Occipital lobe (tissue), 2 donors: ENCODE data around the gene MAGI2. TPM values are rescaled to one million over a fixed set of nuclear protein-coding genes. Genes with fewer than 3 reads are reported as not detected.

Experiments used
- DNase-seq: peaks from one replicate; lab custom pipeline; 2025; lab: John Stamatoyannopoulos, UW
- total RNA-seq: library from RNA; depleted of rRNA; stranded (reverse); fragments of >200 nt; gene quantifications from one replicate; pipeline ENCODE4 v1.2.3, GENCODE V29; 2014

MAGI2 gene
- total RNA-seq, 1 donor from 2014 or later = 244 TPM

DNA sequence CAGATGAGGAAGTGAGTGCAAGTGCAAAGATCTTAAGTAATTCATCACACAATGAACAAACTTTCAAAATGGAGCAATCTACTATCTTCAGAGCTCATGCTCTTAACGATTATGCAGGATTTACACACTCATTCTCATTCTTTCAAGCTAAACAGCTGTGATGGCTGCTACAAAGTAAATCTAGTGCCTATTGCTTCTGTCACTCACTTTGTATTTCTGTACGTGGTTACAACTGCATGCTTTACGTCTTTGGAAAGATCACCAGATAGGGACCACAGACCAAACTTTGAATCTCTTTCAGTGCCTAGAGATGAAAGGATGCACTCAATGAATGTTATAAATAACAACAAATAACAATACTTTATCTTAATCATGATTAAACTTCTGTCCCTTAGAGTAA is 194.6 kb downstream of the MAGI2 start:
- DNase-seq = no peak

DNA sequence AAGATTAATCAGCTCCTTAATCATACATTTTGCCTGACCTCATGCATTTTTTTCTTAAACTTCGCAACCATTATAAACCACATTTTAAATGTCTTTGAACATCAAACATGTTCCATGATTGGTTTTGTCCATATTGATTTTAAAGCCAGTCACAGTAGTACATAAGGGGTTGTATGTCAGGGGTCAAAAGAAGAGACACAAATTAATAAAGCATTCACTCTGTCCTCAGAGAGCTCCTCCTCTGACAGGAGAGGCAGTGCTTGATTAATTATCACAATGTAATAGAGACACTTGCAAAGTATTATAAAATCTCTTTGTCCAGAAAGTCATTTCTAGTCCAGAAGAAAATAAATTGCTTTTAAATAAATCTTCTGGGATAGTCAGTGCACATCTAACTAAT is 195.5 kb downstream of the MAGI2 start:
- no peak for DNase-seq

DNA sequence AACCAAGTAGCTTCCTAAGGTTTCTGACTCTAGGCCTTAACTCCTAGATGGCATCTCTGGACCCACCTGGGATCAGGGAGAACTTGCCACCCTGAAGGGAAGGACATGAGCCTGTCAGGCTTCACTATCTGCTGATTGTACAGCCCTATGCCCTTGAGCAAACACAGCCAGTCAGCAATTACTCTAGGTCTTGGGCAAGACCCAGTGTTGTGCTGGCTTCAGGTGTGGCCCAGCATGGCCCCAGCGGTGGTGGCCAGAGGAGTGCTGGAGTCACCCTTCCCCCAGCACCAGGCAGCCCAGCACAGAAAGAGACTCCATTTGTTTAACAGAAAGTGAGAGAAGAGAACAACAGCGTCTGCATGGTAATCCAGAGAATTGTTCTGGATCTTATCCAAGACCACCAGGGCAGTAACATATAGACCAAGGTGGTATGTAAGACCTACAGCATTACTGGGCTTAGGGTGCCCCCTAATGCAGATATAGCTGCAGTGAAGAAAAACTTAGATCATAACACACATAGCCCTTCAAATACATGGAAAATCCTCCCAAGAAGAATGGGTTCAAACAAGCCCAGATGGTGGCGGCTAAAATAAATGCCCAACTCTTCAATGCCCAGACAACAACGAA is 207.7 kb downstream of the MAGI2 start:
- no peak for DNase-seq

DNA sequence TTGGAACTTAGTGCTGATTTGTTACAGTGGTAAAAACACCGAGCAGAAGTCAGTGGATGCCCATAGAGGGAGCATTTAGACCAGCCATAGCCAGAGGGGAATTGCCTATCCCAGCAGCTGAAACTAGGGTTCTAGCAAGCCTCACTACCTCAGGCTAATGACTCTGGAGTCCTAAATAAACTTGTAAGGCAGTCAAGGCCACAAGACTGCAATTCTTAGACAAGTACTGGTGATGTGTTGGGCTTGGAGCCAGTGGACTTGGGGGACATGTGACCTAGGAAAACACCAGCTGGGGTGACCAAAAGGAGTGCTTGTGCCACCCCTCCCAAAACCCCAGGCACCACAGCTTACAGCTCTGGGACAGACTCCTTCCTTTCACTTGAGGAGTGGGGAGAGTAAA is 209.0 kb downstream of the MAGI2 start:
- no peak for DNase-seq

DNA sequence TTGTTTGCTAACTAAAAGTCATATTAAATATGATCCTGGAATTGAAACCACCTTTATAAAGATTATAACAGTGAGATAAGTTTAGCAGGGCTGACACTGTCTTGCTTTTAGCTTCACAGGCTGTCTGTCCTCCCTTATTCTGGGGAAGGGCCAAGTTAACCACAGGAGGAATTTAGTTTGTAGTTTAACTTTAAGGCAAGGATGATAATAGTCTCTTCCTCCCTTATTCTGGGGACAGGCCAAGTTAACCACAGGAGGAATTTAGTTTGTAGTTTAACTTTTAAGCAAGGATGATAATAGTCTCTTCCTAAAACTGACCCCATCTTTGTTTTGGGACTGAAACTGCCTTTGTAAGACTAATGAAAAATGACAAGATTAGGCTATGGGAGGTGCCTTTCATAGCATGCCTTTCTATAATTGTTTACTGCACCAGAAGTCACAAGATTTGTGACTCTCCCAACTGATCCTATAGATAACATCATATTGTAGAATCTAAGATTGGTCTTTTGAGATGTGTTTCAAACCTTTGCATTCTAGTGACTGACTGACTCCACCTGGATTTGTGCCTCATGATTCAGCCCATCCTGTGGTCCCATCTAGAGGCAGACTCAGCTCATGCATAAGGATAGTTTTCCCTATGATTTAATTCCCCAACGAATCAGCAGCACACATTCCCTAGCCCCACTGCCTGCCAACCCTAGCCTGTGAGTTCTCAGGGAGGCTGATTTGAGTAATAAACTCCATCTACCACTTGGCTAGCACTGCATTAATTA is 212.0 kb downstream of the MAGI2 start:
- no peak for DNase-seq

DNA sequence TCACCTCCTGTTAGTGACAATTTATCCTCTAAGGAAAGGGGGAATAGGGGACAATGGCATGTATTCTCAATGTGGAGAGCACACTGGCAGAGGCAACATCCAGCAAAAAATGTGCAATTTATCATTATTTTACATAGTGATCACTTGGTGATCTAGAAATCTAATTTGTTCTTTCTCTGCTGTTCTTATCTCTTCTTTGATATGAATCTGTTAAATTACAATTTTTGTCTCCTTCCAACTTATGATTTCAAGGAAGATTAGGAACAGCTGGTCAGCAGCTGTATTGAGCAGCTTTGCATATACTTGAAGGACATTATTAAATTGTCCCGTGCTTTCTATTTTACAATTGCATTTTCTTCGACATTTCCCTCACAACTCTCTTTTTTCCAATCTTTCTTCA is 213.1 kb downstream of the MAGI2 start:
- no peak for DNase-seq

DNA sequence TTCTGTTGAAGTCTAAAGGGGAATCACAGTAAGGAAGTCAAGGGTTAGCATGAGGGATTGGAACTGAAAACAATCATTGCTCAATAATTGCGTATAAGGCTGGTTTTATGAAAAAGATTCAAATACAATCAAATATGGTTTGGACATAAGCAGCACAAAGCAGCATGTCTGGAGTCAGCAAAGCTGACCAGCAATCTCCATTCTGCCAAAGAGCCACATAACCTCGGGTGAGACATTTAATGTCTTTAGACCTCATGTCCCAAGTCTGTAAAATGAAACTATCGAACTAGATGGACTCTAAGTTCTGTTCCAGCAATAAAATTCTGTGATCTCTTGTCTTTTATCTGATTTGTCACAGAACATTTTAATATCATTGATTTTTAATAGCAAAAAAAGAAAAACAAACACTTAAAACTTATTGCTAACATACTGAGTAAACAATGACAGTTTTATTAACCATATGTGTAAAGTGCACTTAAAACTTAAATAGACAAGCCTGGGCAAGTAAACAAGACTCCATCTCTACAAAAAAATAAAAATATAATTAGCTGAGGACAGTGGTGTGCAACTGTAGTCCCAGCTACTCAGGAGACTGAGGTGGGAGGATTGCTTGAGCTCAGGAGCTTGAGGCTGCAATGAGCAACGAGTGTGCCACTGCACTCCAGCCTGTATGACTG is 217.0 kb downstream of the MAGI2 start:
- no peak for DNase-seq

DNA sequence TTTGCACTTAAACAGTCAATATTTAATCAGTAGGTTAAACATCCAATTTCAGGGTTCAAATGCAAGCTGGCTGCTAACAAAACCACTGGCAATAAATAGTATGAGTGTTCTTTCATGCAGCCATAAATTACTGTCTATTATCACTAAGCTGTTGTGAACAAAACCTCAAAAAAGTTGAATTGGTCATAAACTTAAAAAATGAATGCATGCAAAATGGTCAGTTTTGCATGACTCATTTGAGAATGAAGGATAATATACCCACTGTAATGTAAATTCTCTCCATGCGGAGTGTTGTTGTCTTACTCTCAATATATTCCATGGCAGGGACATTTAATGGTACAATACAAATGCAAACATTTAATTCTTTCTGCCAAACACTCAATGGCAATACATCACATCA is 226.4 kb downstream of the MAGI2 start:
- no peak for DNase-seq

DNA sequence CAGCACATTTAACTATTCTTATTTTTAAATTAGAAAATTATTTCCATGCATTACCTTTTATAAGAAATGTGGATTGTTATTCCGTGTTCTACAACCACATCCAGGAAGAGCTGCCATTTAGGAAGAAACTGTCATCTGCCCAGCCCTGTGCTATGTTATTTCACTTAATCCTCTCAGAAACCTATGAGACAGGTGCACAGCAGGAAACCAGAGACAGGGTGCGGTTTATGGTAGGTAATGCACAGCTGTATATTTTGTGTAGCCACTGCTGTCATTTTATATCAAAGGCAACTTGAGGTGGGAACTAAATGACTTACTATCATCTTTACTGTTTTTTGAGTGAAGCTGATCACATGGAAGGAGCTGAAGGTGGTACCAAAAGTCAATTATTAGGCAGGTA is 232.3 kb downstream of the MAGI2 start:
- DNase-seq = no peak

DNA sequence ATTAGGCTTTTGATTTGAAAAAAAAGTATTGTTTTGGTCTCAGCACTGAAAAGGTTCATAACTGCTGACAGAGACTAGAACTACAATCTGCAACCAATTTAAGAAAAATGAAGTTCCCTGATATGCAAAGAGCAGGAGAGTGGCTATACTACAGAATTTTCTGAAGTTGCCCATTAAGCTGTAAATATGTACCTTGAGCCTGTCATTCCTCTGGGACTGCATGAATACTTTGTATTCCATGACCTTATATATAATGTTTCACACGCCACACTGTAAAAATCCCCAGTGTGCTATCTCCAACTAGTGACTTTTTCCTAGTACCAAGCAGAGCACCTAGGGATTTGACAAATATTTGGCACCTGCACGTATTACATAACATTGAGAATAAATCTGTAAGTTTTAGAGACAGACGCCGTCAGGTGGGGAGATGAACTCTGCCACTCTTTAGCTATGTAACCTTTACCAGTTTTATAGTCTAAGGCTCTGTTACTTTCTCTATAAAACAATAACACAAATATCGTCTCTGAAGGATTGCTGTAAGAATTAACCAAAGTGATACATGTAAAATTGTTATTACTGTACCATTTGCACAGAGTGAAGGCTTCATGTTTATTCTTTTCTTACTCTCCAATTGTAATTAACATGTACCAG is 235.4 kb downstream of the MAGI2 start:
- DNase-seq = no peak

DNA sequence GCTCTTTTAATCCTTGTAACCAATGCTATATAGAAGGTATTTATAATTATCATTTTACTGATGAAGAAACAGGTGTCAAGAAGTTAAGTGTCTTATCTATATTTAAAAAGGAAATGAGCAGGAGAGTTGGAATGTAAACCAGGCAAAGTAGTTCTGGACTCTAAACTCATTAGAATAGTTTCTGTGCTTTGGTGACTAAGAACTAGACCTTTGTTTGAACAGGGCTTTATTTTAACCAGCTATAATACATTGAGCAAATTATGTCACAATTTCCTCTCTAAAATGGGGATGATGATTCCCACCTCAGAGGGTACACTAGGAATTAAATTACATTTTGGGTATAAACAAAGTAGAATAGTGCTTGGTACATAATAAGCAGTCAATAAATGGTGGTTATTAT is 236.0 kb downstream of the MAGI2 start:
- DNase-seq = no peak

DNA sequence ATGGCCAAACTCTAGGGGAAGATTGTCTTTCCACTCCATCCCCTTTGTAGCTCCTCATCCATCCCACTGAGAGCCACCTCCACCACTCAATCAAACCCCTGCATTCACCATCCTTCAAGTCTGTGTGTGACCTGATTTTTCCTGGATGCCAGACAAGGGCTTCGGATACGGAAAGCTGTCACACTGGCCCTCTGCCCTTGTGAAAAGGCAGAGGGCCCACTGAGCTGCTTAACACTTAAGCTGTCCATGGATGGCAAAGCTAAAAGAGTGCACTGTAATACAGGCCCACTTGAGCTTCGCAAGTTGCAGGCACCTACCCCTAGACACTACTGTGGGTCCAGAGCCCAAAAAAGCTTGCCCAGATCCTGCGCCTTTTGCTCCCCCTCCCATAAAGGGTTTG is 237.2 kb downstream of the MAGI2 start:
- no peak for DNase-seq

DNA sequence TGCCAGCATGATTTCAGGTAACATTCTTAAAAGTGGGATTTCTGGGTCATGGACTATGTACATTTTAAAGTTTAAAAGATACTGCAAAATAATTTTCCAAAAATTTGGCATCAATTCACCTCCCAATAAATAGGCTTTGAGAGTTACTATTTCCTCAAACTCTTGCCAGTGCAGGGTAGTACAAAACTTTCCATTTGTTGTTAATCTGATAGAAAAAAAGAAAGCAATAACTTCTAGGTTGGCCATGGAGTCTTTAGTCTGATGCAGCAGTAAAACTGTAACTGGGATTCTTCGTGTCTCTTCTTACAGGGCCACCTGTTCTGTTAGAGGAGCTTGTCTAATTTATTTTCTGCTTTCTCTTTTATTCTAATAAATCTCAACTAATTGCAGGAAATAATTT is 241.1 kb downstream of the MAGI2 start:
- no peak for DNase-seq

DNA sequence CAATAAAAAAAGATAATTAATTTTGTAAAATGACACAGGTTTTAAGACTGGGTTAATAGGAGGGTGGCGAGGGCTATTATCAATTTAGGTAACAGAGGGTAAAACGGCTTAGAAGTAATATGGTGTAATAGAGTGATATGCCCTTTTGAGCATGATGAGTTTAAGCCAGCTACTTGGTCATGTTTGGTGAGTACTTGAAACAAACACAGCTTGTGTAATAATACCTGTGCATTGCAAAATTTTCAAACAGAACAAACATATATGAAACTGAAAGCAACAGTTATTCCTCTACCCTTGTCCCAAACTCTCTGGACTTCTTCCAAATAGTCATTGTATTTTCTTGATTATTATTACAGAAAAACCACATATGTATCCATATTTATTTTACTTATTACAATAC is 241.7 kb downstream of the MAGI2 start:
- DNase-seq = no peak

DNA sequence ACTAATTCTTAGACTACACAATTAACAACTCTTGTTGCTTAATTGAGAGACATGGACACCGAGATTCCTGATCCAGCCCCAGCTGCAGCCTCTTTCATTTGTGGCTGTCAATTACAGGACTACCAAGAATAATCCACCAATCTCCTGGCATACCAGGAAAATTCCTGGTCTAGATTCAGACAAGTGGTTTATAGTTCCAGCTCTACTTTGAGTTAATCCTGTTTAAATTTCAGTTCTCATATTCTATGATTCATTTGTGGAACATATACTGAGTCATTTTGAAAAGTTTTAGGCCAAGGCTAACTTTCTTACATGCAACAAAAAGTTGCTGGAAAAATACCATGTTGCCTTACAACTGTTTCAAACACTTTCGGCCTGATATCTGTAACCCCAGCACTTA is 253.5 kb downstream of the MAGI2 start:
- DNase-seq = no peak

DNA sequence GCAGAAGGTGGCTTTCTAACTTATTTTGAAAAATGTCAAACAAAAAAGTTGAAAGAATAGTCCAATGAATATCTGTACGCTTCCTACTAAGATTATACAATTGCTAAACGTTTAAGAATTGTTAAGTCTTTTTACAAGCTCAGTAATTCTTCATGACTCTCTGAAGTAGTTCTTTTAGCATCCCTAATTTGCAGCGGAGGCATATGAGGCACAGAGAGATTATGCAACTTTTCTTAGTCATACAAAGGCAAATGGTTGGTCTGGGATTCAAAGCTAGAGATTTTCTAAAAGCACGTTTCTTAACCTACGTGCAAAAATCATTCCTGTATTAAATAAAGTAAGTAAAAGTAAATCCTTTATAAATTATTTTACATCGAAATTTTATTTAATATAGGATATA is 254.2 kb downstream of the MAGI2 start:
- DNase-seq = no peak

DNA sequence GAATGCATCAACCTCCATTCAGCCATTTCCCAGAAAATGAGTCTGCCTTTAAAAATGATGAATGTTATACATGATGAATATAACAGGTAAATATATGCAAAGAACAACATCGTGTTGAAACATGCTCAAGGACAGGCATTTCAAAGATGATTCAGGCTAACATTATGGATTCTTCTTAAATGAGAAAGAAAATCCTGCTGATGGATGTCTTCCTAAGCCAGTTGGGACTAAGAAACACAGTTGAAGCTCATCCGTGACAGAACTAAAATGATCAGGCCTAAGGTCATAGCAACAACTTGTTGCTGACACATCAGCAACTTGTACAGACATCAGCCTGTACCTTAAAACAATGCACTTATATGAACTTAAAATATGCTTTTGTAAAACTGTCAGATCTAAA is 267.9 kb downstream of the MAGI2 start:
- DNase-seq = no peak

DNA sequence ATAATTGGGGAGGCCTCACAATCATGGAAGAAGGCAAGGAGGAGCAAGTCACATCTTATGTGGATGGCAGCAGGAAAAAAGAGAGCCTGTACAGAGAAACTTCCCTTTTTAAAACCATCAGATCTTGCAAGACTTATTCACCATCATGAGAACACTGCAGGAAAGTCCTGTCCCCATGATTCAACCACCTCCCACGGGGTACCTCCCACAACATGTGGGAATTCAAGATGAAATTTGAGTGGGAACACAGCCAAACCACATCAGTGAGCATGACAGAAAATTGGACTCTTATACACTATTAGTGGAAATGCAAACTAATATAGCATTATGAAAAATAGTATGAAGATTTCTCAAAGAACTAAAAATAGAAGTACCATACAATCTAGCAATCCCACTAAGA is 271.2 kb downstream of the MAGI2 start:
- no peak for DNase-seq

DNA sequence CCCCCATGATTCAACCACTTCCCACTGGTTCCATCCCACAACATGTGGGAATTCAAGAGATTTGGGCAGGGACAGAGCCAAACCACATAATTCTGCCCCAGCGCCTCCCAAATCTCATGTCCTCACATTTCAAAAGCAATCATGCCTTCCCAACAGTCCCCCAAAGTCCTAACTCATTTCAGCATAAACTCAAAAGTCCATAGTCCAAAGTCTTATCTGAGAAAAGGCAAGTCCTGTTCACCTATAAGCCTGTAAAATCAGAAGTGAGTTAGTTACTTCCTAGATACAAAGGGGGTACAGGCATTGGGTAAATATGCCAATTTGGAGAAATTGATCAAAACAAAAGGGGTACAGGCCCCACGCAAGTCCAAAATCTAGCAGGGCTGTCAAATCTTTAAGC is 272.9 kb downstream of the MAGI2 start:
- no peak for DNase-seq

DNA sequence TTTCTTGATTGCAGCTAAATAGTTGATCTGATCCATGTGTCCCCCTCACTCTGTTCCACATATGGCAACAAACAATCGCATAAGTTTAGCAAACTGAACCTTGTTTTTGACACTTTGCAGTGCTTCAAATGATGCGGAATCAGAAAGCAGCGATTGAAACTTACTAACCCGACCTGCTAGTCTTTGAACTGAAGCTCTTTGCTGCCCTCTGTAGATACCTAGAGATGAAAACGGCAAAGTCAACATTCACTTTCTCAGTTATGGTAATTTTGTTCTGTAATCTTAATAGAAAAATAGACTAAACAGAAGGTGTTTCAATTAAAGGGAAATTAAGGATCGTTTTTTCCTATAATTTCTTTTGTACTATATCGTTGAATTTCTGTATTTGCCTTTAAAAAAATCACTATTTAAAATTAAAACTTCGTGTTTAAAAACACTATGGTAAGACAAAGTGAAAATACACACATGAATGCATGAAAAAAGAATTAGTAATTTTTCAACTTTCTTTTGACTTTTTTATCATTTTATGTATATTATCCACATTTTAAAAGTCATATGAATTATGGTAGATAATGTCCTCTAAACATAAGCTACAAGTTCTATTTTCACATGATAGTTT is 276.5 kb downstream of the MAGI2 start:
- DNase-seq = no peak

DNA sequence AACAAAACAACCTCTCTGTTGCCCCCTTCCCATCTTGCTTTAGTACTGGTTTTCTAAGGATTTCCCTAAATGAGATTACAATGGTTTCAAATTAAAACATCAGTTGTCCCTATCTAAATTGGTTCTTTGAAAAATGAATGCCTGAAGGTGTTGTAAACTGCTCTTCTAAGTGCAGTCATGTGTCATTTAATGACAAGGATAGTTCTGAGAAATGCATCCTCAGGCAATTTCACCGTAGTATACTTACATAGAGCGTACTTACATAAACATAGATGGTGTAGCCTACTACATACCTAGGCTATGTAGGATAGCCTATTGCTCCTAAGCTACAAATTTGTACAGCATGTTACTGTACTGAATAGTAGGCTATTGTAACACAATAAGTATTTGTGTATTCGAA is 278.1 kb downstream of the MAGI2 start:
- no peak for DNase-seq

DNA sequence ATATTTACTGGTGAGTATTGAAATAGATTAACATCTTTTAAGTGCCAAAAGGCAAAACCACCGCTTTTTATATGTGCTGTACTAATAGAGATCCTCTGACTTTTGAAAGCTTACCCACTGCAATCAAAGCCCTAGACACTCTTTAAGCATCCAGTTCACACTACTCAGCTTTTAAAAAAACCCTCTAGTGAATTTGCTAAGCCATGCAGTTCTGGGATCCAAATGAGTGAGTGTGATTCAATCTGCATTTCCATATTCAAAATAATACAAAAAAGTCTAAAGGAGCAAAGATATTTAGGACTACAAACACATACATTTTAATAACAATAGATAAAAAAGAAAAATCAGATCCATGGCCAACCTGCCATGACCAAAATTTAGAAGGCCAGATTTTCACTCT is 288.2 kb downstream of the MAGI2 start:
- DNase-seq = no peak
